Ramos (cell line): Measurements from ENCODE around the gene TMEM150A.
"Not testable (repeated sequence)": the region's sequence is repeated elsewhere in the genome, so short reads cannot be mapped to it uniquely, and the experiment has no call there.

ENCODE experiments used
- in situ Hi-C: fragments of 300-500 bp; cut with MboI; formaldehyde crosslinking; loops from one replicate; pipeline ENCODE4 v1.14.3; 2022; ENCODE audit warnings: low sequenced_read_pairs; ENCODE audit not compliant: unreplicated experiment

The TMEM150A gene

GRCh38 chr2:85595301-85596025 lies 7.0 kb downstream of the TMEM150A start, which contains the start of gene RNF181:
Gene RNF181 (plus strand): TSS chr2:85595745. CDS start chr2:85595764, 19 bp downstream.
- in situ Hi-C loops: no loop called here

GRCh38 chr2:85594715-85595300 lies 7.7 kb downstream of the TMEM150A start:
- in situ Hi-C loops: no loop called here

GRCh38 chr2:85593023-85593422 lies 9.5 kb downstream of the TMEM150A start:
- in situ Hi-C loops: no loop called here

GRCh38 chr2:85592299-85592698 lies 10.2 kb downstream of the TMEM150A start:
- in situ Hi-C loops: not testable (repeated sequence)

GRCh38 chr2:85591563-85591962 lies 10.9 kb downstream of the TMEM150A start:
- in situ Hi-C loops: no loop called here

- in situ Hi-C loops: no loop called here
Observed at GRCh38 chr2:85590950-85591349, 11.5 kb downstream of the TMEM150A start.

- in situ Hi-C loops: no loop called here
Observed at GRCh38 chr2:85589982-85590791, 12.3 kb downstream of the TMEM150A start.

- in situ Hi-C loops: no loop called here
Observed at GRCh38 chr2:85589181-85589580, 13.3 kb downstream of the TMEM150A start.

- in situ Hi-C loops: no loop called here
Observed at GRCh38 chr2:85588645-85589044, 13.9 kb downstream of the TMEM150A start.

- in situ Hi-C loops: no loop called here
Observed at GRCh38 chr2:85588236-85588635, 14.3 kb downstream of the TMEM150A start.

- in situ Hi-C loops: no loop called here
Observed at GRCh38 chr2:85585781-85586105, 16.8 kb downstream of the TMEM150A start.

GRCh38 chr2:85584857-85585780 lies 17.4 kb downstream of the TMEM150A start:
- in situ Hi-C loops: no loop called here

GRCh38 chr2:85584354-85584856 lies 18.1 kb downstream of the TMEM150A start, which contains the start of gene VAMP5:
Gene VAMP5 (plus strand): TSS chr2:85584431. CDS start chr2:85584491, 60 bp downstream.
- in situ Hi-C loops: no loop called here

GRCh38 chr2:85583667-85584353 lies 18.7 kb downstream of the TMEM150A start:
- in situ Hi-C loops: no loop called here

GRCh38 chr2:85582492-85582891 lies 20.0 kb downstream of the TMEM150A start:
- in situ Hi-C loops: no loop called here

GRCh38 chr2:85580206-85580605 lies 22.3 kb downstream of the TMEM150A start:
- in situ Hi-C loops: no loop called here

GRCh38 chr2:85579266-85579935 lies 23.1 kb downstream of the TMEM150A start:
- in situ Hi-C loops: no loop called here

- in situ Hi-C loops: no loop called here
Observed at GRCh38 chr2:85578243-85579180, 24.0 kb downstream of the TMEM150A start.
